Left lung (tissue), 10 donors: ENCODE measurements around the gene MYOM1. TPM values are rescaled to one million over a fixed set of nuclear protein-coding genes. Genes with fewer than 3 reads are reported as not detected.

ENCODE experiments used
- ATAC-seq: fragments of 200-7000 bp; cut with Tn5 transposase; one replicate; pipeline ENCODE4 v1.9.1; 2020; ENCODE audit warnings: moderate library complexity
- DNase-seq, 4 donors: peaks; one replicate each; pipeline ENCODE4 v3.0.0-alpha.2; 2013 to 2020
- H3K27ac ChIP-seq, 2 donors: fragments of 200-600 bp; sonication (generic) in 1 of 2; one replicate each; pipeline versions ENCODE4 v1.5.0 to v1.8.0; 2020 to 2021
- H3K27me3 ChIP-seq, 2 donors: fragments of 200-600 bp; sonication (generic) in 1 of 2; one replicate each; pipeline versions ENCODE4 v1.5.0 to v1.8.0; 2020 to 2021
- H3K36me3 ChIP-seq, 2 donors: fragments of 200-600 bp; sonication (generic) in 1 of 2; one replicate each; pipeline versions ENCODE4 v1.5.0 to v1.8.0; 2020 to 2021
- H3K4me1 ChIP-seq, 2 donors: fragments of 200-600 bp; one replicate each; pipeline ENCODE4 v1.8.0; 2021
- H3K4me3 ChIP-seq, 2 donors: fragments of 200-600 bp; sonication (generic) in 1 of 2; one replicate each; pipeline versions ENCODE4 v1.5.0 to v1.8.0; 2020 to 2021; ENCODE audit warnings: mild to moderate bottlenecking in 1 of 2
- H3K9me3 ChIP-seq, 2 donors: fragments of 200-600 bp; sonication (generic) in 1 of 2; one replicate each; pipeline versions ENCODE4 v1.5.0 to v1.8.0; 2020 to 2021
- intact Hi-C, 2 donors: fragments of 100-400 bp; cut with DNase I; formaldehyde crosslinking; loops; one replicate each; pipeline versions ENCODE4 v1.11.2 to v1.14.2; 2022
- polyA plus RNA-seq, 6 donors: library from polyadenylated mRNA; unstranded; fragments of 120-200 nt; gene quantifications; one replicate each; pipeline ENCODE4 v1.2.1, GENCODE V29; 2013; ENCODE audit not compliant: insufficient read length in 6 of 6
- total RNA-seq, 2 donors: library from RNA; stranded (reverse); fragmentation: NEBNext Ultra II Directional; extraction: Animal tissue kit (Norgen Biotek cat#: 25700); gene quantifications; one replicate each; pipeline ENCODE4 v1.2.1, GENCODE V29; 2021
- TF ChIP-seq, protein P1 (sequence below), 2 donors: fragments of 200-600 bp; sonication (generic) in 1 of 2; IDR thresholded peaks; one replicate each; pipeline versions ENCODE4 v1.5.0 to v1.8.0; 2021; ENCODE audit warnings: antibody characterized with exemption in 2 of 2
- donor health status: DM: no; HTN: yes; CAD: no.
- donor health status: DM: no; HTN: no; CAD: no.

MYOM1 gene
- total and polyA plus RNA-seq, 8 donors, result 1.5 to 4.5 (median 2.4) TPM

DNA sequence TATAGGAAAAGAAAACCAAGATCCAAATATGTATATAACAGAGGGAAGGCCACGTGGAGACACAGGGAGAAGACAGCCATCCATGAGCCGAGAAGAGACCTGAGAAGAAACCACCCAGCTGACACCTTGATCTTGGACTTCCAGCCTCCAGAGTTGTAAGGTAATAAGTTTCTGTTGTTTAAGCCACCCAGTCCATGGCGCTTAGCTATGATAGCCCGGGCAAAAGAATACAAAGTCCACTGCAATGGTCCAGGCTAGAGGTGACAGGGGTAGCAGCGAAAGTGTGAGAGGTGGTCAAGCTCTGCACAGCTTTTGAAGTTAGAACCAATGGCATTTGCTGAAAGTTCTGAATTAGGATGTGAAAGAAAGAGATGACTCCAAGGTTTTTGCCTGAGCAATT, 2.8 kb downstream of the MYOM1 start:
- DNase-seq, result no peak
- H3K36me3 ChIP-seq, result no peaks in the 10 kb centered on the region
- H3K27me3 ChIP-seq, result no peaks in the 10 kb centered on the region
- no peaks in the 10 kb centered on the region for H3K9me3 ChIP-seq
- H3K27ac ChIP-seq, result no peak overlapping the region
- peaks cover 0 to 7% of the 10 kb centered on the region in 2 donors for H3K4me1 ChIP-seq
- intact Hi-C loops, result no loop called here
- H3K4me3 ChIP-seq, result no peak overlapping the region
- no peak for ATAC-seq
- TF ChIP-seq, protein P1, sequence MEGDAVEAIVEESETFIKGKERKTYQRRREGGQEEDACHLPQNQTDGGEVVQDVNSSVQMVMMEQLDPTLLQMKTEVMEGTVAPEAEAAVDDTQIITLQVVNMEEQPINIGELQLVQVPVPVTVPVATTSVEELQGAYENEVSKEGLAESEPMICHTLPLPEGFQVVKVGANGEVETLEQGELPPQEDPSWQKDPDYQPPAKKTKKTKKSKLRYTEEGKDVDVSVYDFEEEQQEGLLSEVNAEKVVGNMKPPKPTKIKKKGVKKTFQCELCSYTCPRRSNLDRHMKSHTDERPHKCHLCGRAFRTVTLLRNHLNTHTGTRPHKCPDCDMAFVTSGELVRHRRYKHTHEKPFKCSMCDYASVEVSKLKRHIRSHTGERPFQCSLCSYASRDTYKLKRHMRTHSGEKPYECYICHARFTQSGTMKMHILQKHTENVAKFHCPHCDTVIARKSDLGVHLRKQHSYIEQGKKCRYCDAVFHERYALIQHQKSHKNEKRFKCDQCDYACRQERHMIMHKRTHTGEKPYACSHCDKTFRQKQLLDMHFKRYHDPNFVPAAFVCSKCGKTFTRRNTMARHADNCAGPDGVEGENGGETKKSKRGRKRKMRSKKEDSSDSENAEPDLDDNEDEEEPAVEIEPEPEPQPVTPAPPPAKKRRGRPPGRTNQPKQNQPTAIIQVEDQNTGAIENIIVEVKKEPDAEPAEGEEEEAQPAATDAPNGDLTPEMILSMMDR (IDR thresholded peaks at IDR 0.05), result no peak

DNA sequence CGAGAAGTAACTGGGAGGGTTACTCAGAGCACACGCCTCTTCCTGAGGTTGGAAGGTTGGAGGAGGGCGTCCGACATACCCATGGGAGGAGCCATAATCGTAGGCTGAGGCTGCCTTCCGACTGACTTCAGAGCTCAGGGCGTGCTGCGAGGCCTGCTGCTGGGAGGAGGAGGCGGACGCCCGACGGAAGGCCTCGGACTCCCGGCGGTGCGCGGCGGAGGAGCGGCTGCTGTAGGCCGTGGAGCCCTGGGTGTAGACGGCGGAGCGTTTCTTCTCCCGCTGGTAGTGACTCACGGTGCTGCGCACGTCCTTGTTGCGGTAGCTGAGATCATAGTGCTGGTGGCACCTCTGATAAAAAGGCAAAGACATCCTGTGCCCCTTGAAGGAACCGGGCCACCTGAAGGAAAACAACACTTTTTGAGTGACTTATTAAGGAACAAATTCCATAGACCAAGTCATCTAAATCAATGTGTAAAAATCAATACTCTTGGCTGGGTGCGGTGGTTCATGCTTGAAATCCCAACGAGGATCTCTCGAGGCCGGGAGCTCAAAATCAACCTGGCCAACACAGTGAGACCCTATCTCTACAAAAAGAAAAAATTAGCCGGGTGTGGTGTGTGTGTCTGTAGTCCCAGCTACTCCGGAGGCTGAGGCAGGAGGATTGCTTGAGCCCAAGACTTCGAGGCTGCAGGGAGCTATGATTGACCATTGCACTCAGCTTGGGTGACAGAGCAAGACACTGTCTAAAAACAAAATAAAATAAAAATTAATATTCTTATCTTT, 4.7 kb downstream of the MYOM1 start:
- Histone ChIP-seq H3K4me1 (peaks cover 0 to 7% of the 10 kb centered on the region in 2 donors), H3K9me3 (no peaks in the 10 kb centered on the region), H3K4me3 (no peak overlapping the region), H3K27me3 (no peaks in the 10 kb centered on the region), H3K36me3 (no peaks in the 10 kb centered on the region), H3K27ac (no peak overlapping the region)
- ATAC-seq (no peak), DNase-seq (no peak)
- TF ChIP-seq, protein P1 (IDR thresholded peaks at IDR 0.05), result no peak
- intact Hi-C loops, result no loop called here

GRCh38 chr18:3213300-3214059, 6.3 kb downstream of the MYOM1 start:
- TF ChIP-seq, protein P1 (IDR thresholded peaks at IDR 0.05), result no peak
- DNase-seq (peak in 1 of 4 donors; percentile 16), ATAC-seq (no peak)
- no peak overlapping the region for H3K4me3 ChIP-seq
- H3K4me1 ChIP-seq, result peaks cover 0 to 7% of the 10 kb centered on the region in 2 donors
- intact Hi-C loops, result no loop called here
- H3K36me3 ChIP-seq, result no peaks in the 10 kb centered on the region
- H3K27ac ChIP-seq, result no peak overlapping the region
- no peaks in the 10 kb centered on the region for H3K9me3 ChIP-seq
- no peaks in the 10 kb centered on the region for H3K27me3 ChIP-seq

DNA sequence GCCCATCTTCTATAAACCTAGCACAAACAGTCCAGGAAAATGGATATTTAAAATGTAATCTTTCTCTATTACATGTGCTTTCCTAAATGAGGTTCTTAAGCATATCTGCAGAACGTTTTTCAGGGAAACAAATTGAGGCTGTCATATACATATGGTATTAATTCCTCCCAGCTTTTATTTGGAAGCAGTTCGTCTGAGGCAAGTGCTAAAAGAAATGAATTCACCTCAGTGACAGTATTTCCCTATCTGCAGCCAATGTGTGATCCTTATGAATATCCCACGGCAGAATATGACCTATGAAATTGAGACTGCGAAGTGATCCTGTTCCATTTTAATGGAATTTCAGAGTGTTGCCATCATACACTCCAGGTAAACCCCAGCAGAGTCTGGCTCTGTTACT, 7.1 kb downstream of the MYOM1 start:
- intact Hi-C loops, result no loop called here
- DNase-seq (no peak), ATAC-seq (no peak)
- Histone ChIP-seq H3K27me3 (no peaks in the 10 kb centered on the region), H3K4me1 (peaks cover 0 to 7% of the 10 kb centered on the region in 2 donors), H3K9me3 (no peaks in the 10 kb centered on the region), H3K27ac (no peak overlapping the region), H3K4me3 (no peak overlapping the region), H3K36me3 (no peaks in the 10 kb centered on the region)
- TF ChIP-seq, protein P1 (IDR thresholded peaks at IDR 0.05), result no peak
